Right lobe of liver (tissue), 6 donors: ENCODE measurements around the gene C13orf46. TPM values are rescaled to one million over a fixed set of nuclear protein-coding genes. Genes with fewer than 3 reads are reported as not detected.

ENCODE experiments used
- ATAC-seq, 4 donors: fragments of 200-7000 bp; cut with Tn5 transposase; one replicate each; pipeline ENCODE4 v1.9.1; 2020; ENCODE audit warnings: mild to moderate bottlenecking in 4 of 4, moderate library complexity in 4 of 4
- DNase-seq, 3 donors: peaks; one replicate each; pipeline ENCODE4 v3.0.0-alpha.2; 2020
- H3K27ac ChIP-seq, 3 donors: fragments of 200-600 bp; one replicate each; pipeline ENCODE4 v1.8.0; 2022
- H3K27me3 ChIP-seq, 2 donors: fragments of 200-600 bp; one replicate each; pipeline ENCODE4 v1.8.0; 2022
- H3K36me3 ChIP-seq, 4 donors: fragments of 200-600 bp; sonication (generic) in 1 of 4; one replicate each; pipeline versions ENCODE4 v1.5.1 to v1.8.0; 2017 to 2022; ENCODE audit warnings: control low read depth in 1 of 4
- H3K4me1 ChIP-seq, 4 donors: fragments of 200-600 bp; sonication (generic) in 1 of 4; one replicate each; pipeline versions ENCODE4 v1.5.1 to v1.8.0; 2017 to 2022; ENCODE audit warnings: control low read depth in 1 of 4
- H3K4me3 ChIP-seq, 3 donors: fragments of 200-600 bp; one replicate each; pipeline ENCODE4 v1.8.0; 2022
- H3K9me3 ChIP-seq, 4 donors: fragments of 200-600 bp; sonication (generic) in 1 of 4; one replicate each; pipeline versions ENCODE4 v1.5.1 to v1.8.0; 2017 to 2022; ENCODE audit warnings: control low read depth in 1 of 4
- CTCF ChIP-seq, 4 donors: fragments of 200-600 bp in 3 of 4; fragments of 450-650 bp in 1 of 4; IDR thresholded peaks; one replicate each; pipeline versions ENCODE4 v1.5.1 to v1.8.0; 2016 to 2022; ENCODE audit warnings: antibody characterized with exemption in 4 of 4, mild to moderate bottlenecking in 2 of 4
- POLR2A ChIP-seq: fragments of 450-650 bp; IDR thresholded peaks from one replicate; pipeline ENCODE4 v1.6.1; 2017; ENCODE audit warnings: antibody characterized with exemption, mild to moderate bottlenecking
- WGBS: methylation state at CpG from one replicate; pipeline ENCODE4 v1.1.6; 2018; ENCODE audit warnings: low coverage, low lambda C conversion rate; ENCODE audit not compliant: insufficient coverage; ENCODE audit errors: missing lambda C conversion rate; 5-methylcytosine and 5-hydroxymethylcytosine counted together
- intact Hi-C, 2 donors: fragments of 100-400 bp; cut with DNase I; formaldehyde crosslinking; loops; one replicate each; pipeline versions ENCODE4 v1.11.2 to v1.14.1; 2022
- total RNA-seq, 6 experiments: library from RNA; depleted of rRNA in 2 of 6; stranded (reverse); fragments of >200 nt in 2 of 6; fragmentation: NEBNext Ultra II Directional in 3 of 6; extraction: Animal tissue kit (Norgen Biotek cat#: 25700) in 3 of 6; gene quantifications; one replicate each; pipeline versions ENCODE4 v1.1.0 to v1.2.4, GENCODE V29; 2016 to 2023
- donor health status: DM: no; HTN: yes; CAD: no.
- donor health status: DM: no; HTN: no; CAD: no.
- donor health status: DM: no; HTN: no; CAD: no.
- donor health status: DM: no; HTN: yes; CAD: no.
- donor health status: DM: no; HTN: yes; CAD: no.

C13orf46 gene
- total RNA-seq, 6 experiments from 2014 or later = 0.04 to 1.1 (median 0.60) TPM

DNA sequence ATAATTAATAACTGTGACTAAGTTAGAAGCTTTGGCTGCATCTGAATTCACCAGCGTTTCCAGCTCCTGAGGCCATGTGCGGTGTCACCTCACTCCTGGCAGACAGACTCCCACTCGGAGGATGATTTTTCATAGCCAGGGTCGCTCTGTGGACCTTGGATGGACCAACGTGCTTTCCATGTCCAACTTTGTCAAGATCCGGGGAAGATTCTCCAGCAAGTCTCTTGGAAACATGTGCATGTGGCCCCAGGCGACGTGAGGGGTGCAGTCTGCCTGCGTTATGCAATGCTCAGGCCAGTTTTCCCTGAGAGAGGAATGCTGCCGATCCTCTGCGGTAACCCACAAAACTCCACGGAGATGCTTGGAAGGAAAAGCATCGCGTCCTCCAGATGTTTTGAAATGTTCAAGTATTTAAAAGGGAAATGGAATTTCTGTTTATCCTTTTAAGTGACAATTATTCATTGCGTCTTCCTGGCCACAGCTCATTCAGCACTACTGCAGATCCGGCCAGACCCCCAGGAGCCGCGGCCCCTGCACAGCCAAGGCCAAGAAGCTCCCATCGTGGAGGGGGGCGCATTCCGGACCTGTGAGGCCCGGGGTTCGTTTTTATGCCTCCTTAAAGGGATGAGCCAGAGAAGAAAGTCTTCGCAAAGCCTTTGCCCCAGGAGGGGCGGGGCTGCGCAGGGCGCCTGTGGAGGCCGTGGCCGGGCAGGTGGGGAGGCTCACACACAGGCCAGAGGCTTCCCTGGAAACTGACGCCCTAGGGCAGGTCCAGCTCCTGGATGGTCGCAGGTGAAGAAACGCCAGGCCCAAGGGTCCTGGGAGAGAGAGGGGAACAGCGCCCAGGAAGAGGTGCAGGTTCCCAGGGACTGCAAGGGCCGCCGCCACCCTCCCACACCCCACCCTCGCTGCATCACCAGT is 46.0 kb downstream of the C13orf46 start:
- TF ChIP-seq CTCF (IDR thresholded peaks at IDR 0.05) (no peak), POLR2A (no peak)
- Histone ChIP-seq H3K9me3 (no peaks in the 10 kb centered on the region), H3K4me1 (no peaks in the 10 kb centered on the region), H3K4me3 (no peak overlapping the region), H3K27me3 (no peaks in the 10 kb centered on the region), H3K27ac (no peak overlapping the region), H3K36me3 (no peaks in the 10 kb centered on the region)
- 47% methylated on average over 23 of the region's 36 CpGs for WGBS
- peak in 1 of 3 donors; percentile 39 for DNase-seq
- intact Hi-C loops = no loop called here
- no peak for ATAC-seq

DNA sequence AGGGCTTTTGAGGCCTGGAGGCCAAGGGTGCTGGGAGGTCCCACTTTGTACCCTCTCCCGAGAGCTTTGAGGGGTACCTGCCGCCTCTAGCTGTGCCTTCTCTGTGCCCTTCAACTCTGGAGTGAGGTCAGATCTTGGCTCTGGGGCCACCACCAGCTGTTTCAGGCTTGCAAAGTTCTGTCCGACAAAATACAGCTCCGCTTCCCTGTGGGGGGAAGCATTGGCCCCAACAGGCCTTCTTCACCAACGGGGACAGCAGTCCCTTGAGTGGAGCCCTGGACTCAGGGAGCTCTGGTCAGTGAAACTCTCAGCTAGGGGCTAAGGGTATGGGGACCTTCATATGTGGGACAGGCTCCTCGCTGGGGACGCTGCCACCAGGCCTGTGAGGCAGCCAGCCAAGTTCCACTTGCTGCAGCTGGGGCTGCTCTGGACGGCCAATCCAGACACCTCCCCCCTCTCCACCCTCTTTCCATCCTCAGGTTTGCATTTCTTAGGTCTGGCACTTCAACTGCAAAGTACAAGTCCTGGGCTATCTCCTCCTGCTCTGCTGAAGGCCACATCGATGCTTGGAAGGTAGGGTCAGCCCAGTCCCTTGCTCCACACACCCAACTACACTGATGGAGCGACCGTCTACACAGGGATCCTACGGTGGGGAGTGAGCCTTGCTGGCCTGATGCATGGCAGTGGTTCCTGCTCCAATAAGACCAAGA is 46.8 kb downstream of the C13orf46 start:
- intact Hi-C loops = no loop called here
- no peak overlapping the region for H3K27ac ChIP-seq
- TF ChIP-seq POLR2A (no peak), CTCF (IDR thresholded peaks at IDR 0.05) (no peak)
- no peaks in the 10 kb centered on the region for H3K4me1 ChIP-seq
- WGBS = 70% methylated on average over 9 of the region's 12 CpGs
- no peak for ATAC-seq
- DNase-seq = peak in 1 of 3 donors; percentile 18
- no peaks in the 10 kb centered on the region for H3K36me3 ChIP-seq
- no peaks in the 10 kb centered on the region for H3K9me3 ChIP-seq
- no peak overlapping the region for H3K4me3 ChIP-seq
- no peaks in the 10 kb centered on the region for H3K27me3 ChIP-seq

DNA sequence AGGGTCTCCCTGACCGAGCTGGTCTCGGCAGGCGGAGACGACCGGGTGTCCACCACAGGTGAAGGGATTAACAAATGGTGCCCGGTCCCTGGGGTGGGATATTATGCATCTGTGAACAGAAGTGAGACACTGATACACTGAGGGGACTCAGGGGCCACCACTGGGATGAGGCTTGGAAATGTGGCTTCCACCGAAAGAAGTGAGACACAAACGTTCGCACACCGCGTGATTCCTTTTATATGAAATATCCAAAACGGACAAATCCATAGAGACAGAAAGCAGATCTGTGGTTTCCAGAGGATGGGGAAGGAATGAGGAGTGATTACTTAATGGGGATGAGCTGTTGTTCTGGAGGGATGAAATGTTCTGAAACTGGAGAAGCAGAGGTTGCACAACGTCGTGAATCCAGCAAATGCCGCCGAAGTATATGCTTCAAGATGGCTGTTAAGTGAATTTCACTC is 47.5 kb downstream of the C13orf46 start:
- Histone ChIP-seq H3K4me3 (no peak overlapping the region), H3K36me3 (no peaks in the 10 kb centered on the region), H3K4me1 (no peaks in the 10 kb centered on the region), H3K27ac (no peak overlapping the region), H3K9me3 (no peaks in the 10 kb centered on the region), H3K27me3 (no peaks in the 10 kb centered on the region)
- TF ChIP-seq POLR2A (no peak), CTCF (IDR thresholded peaks at IDR 0.05) (no peak)
- intact Hi-C loops = no loop called here
- 79% methylated on average over 15 of the region's 16 CpGs for WGBS
- ATAC-seq = no peak
- DNase-seq = peak in 1 of 3 donors; percentile 19

GRCh38 chr13:113924184-113924901 is 49.5 kb downstream of the C13orf46 start:
- intact Hi-C loops = no loop called here
- TF ChIP-seq POLR2A (no peak), CTCF (IDR thresholded peaks at IDR 0.05) (no peak)
- Histone ChIP-seq H3K36me3 (no peaks in the 10 kb centered on the region), H3K27ac (no peak overlapping the region), H3K4me3 (no peak overlapping the region), H3K9me3 (no peaks in the 10 kb centered on the region), H3K27me3 (no peaks in the 10 kb centered on the region), H3K4me1 (no peaks in the 10 kb centered on the region)
- ATAC-seq (no peak), DNase-seq (peak in 1 of 3 donors; percentile 13)
- WGBS = 74% methylated on average over 6 of the region's 7 CpGs
